HG03103 (cell line): ENCODE results near the gene BMP2.

Experiments used
- ATAC-seq: cut with Tn5 transposase; IDR thresholded peaks from one replicate; pipeline ENCODE4 v1.9.1; 2021; ENCODE audit warnings: low read depth; ENCODE audit not compliant: unreplicated experiment

BMP2 gene

GRCh38 chr20:6767126-6767535, 355 bp upstream of the BMP2 start:
- ATAC-seq = no peak

DNA sequence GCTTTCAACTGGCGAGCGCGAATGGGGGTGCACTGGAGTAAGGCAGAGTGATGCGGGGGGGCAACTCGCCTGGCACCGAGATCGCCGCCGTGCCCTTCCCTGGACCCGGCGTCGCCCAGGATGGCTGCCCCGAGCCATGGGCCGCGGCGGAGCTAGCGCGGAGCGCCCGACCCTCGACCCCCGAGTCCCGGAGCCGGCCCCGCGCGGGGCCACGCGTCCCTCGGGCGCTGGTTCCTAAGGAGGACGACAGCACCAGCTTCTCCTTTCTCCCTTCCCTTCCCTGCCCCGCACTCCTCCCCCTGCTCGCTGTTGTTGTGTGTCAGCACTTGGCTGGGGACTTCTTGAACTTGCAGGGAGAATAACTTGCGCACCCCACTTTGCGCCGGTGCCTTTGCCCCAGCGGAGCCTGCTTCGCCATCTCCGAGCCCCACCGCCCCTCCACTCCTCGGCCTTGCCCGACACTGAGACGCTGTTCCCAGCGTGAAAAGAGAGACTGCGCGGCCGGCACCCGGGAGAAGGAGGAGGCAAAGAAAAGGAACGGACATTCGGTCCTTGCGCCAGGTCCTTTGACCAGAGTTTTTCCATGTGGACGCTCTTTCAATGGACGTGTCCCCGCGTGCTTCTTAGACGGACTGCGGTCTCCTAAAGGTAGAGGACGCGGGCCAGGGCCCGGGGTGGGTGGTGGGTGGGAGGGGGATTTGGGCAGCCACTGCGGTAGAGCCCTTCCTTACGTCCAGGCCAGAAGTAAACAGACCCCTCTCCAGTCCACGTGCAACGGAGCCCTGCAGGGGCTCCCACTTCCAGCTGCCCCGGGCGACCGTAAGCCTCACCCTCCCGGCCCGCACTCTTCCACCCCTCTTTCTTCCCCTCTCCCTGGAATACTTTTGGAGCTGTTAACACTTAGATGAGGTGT, 998 bp downstream of the BMP2 start:
- no peak for ATAC-seq

DNA sequence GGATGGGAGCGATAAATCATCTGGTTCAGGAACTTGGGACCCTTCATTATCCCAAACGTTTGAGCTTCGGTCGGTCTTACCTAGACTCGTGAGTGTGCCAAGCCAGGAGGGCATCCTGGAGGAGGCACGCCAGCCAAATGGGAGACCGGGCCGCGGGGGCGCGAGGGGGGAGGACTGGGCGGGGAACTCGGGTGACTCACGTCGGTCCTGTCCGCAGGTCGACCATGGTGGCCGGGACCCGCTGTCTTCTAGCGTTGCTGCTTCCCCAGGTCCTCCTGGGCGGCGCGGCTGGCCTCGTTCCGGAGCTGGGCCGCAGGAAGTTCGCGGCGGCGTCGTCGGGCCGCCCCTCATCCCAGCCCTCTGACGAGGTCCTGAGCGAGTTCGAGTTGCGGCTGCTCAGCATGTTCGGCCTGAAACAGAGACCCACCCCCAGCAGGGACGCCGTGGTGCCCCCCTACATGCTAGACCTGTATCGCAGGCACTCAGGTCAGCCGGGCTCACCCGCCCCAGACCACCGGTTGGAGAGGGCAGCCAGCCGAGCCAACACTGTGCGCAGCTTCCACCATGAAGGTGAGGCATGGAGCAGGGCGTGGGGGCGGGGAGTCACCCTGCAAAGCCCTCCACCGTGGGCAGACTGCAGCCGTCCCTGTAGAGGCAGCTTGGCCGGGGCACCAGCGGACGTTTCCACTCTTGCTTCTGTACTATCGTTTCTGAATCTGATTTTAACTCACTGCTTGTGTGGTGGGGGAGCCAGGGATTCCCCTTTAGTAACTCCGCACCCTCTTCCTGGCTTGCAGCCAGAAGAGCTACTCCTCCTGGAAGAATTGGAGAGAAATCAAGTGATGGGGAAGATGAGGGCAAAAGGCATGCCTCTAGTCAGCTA, 2.7 kb downstream of the BMP2 start:
- ATAC-seq = no peak

DNA sequence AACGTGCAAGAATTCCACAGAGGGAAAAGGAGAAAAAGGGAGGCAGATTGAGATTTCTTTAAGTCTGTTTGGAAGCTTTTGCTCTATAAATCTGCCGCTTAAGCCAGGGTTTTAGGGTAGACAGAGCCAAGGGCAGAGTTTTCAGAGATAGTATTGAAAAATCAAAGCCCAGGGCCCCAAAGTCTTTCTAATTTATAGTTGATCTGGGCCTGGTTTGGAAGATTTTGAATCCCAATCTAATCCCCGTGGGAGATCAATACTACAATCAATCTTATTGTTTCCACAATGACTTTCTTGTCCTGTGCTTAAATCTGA, 3.3 kb downstream of the BMP2 start:
- no peak for ATAC-seq

DNA sequence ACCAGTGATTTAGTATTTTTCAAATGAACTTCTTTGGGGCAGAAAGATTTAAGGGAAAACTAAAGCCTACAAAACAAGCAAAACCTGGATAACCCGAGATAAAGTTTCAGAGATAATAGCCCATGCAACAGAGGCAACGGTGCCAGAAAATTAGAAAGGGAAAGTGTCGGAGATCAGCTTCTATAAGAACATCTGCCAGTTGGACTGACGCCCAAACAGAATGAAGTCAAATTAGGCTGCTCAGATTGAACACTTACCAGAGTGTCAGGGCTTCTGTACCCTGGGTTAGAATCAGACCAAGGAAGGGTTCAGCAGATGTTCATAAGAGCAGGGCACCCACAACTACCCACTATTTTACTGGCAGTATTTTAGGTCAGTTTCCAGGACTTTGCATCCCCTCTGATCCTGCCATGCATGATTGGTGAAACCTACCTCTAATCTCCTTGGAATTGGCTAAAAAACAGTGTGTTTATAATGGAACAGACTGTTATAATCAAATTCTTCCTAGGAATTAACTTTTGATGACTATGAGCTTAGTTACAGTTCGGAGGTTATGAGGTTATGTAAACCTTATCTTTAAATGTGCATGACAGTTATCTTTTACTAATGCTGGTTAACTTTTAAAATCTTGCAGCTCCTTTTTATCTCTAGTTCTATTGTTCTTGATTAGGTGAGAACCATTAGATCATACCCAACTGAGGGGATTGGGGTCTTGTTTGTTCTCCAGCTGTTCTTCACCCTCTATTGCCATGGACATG, 13.1 kb downstream of the BMP2 start:
- ATAC-seq = no peak

DNA sequence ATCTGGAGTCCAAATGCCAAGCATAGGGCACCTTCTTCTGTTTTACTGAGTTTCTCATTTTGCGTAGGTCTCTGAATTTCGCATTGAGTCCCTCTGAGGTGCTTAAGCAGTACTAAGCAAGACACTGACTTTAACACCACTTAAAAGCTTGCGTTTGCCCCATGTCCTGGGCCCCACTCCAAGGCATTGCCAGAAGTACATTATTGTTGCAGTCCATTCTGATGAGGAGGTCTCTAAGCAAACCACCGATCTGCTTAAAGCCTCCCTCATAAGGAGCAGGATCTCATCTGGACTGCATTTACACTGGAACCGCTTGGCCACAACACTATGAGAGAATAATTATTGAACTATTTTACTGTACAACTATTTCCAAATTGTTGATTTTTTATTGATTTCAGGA, 16.3 kb downstream of the BMP2 start:
- no peak for ATAC-seq

- no peak for ATAC-seq
These were observed 16.7 kb downstream of the BMP2 start for GRCh38 chr20:6784210-6784631.

- ATAC-seq = no peak
These were observed 17.3 kb downstream of the BMP2 start for GRCh38 chr20:6784767-6785166.

DNA sequence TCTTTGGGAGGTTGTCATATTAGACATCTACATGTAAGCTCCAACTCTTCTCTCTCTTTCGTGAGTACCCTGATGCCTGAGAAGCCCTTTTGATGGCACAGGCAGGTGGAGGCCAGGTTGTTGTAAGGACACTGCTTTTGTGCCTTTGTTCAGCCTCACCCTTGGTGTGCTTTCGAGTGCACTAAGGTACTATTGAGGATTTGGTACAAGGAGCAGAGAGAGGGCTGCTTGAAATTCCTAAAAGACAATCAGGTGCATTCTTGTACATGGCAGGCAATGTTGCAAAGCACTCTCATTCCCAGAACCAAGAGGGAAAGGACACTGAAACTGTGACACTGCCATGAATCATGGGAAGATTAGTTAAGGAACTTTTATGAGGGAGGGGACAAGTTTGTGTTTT, 19.1 kb downstream of the BMP2 start:
- no peak for ATAC-seq

DNA sequence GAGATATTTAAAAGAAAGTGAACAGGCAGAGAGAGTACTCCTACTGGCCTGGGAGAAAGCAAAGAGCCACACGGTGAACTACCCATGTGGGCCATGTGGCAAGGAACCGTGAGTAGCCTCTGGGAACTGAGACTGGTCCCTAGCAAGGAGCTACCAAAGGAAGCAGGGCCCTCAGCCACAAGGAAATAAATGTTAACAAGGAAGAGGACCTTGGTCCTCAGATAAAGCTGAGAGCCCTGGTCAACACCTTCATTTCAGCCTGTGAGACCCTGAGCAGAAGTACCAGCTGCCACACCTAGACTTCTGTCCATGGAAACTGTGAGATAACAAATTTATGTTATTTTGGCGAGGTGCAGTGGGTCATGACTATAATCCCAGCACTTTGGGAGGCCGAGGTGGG, 25.3 kb downstream of the BMP2 start:
- no peak for ATAC-seq

- no peak for ATAC-seq
These were observed 34.7 kb downstream of the BMP2 start for GRCh38 chr20:6802227-6802626.

DNA sequence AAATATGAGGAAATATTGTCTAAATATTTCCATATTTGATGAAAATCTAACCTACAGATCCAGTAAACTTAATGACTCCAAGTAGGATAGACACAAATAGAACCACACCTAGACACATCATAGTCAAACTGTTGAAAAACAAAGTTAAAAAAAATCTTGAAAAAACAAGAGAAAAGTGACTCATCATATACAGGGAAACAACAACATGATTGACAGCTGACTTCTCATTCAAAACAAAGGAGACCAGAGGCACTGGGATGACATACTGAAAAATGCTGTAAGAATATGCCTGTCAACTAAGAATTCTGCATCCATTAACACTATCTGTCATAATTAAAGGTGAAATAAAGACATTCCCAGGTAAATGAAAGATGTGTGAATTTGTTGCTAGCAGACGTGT, 38.8 kb downstream of the BMP2 start:
- ATAC-seq = no peak

DNA sequence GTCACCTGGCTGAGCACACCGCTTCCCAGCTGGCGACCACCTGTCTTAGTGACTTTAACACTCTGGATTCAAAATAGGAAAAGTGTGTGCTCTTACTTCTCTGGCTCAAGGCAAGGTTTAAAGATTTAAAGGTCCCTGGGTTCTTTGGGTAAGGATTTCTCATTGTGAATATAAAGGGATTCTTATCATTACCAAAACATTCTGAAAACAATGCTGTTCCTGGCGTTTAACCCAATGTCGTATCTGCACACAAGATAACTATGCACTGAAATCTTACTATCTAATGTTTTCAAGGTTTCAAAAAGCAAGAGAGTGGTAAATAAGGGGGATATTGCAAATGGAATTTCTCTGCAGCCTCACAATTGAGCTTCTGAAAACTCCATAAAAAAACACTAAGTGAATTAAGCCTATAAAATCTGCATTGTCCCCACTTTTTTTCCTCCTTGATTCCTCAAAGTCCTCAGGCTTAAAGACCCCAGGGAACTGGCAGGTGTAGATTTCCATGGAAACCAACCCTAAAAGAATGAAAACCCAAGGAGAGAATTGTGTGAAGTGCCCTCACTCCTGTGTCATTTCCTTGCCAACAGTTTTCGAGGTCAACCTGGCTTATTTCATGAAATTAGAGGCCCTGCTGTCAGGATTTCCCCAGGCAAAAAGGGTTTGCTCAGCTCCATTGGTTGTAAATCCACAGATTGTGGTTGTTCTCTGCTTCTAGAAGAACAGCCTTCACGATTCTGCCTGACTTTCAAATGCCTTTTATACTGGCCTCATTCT, 44.0 kb downstream of the BMP2 start:
- ATAC-seq = no peak

- no peak for ATAC-seq
These were observed 45.0 kb downstream of the BMP2 start for GRCh38 chr20:6812530-6812929.

DNA sequence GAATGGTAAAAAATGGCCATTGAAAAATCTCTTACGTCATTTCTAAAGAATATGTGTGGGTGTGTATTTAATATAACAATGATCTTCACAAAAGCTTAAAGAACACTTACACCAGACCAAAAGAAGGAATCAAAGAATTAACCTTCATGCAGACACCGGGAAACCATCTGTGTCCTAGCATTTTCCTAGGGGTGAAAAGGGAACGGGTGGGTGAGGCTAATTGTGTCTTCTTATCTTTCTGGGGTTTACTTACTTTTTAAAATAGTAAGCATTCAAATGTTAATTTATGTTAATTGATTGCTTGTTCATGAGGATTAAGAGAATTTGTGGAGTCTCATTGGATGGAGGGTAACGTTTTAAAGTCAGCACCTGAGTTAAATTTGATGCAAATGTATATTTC, 47.5 kb downstream of the BMP2 start:
- no peak for ATAC-seq

- ATAC-seq = no peak
These were observed 50.7 kb downstream of the BMP2 start for GRCh38 chr20:6818033-6818808.

- no peak for ATAC-seq
These were observed 52.1 kb downstream of the BMP2 start for GRCh38 chr20:6819599-6819998.

GRCh38 chr20:6824401-6824800, 56.9 kb downstream of the BMP2 start:
- no peak for ATAC-seq

- ATAC-seq = no peak
These were observed 60.0 kb downstream of the BMP2 start for GRCh38 chr20:6827472-6827871.
